Keratinocyte (primary cell): ENCODE measurements around the gene PLCH2. TPM values are rescaled to one million over a fixed set of nuclear protein-coding genes. Genes with fewer than 3 reads are reported as not detected.

ENCODE experiments used
- DNase-seq: peaks from one replicate; pipeline ENCODE4 v3.0.0-alpha.2; 2011; ENCODE audit warnings: low read depth, missing footprints, low spot score
- FAIRE-seq: peaks from 2 replicates; lab custom pipeline; 2011; peaks lifted over from hg19 to GRCh38; lab: Jason Lieb, UNC
- H2AFZ ChIP-seq: 2 replicates; pipeline ENCODE4 v1.6.0; 2012; ENCODE audit warnings: low read length, control low read depth, inconsistent platforms; ENCODE audit not compliant: control insufficient read depth
- H3K27ac ChIP-seq: 2 replicates; pipeline ENCODE4 v1.5.1; 2011; ENCODE audit warnings: low read length; ENCODE audit not compliant: control insufficient read depth, insufficient read depth
- H3K27me3 ChIP-seq: 3 replicates; pipeline ENCODE4 v1.6.0; 2011; ENCODE audit warnings: low read length; ENCODE audit not compliant: control insufficient read depth, insufficient read depth; ENCODE audit errors: extremely low read depth
- H3K36me3 ChIP-seq, 2 experiments: 2 replicates in 1 of 2; 3 replicates in 1 of 2; pipeline ENCODE4 v1.5.1; 2011; ENCODE audit warnings: low read length in 2 of 2, mild to moderate bottlenecking in 1 of 2; ENCODE audit not compliant: control insufficient read depth in 2 of 2, insufficient read depth in 2 of 2; ENCODE audit errors: extremely low read depth in 1 of 2
- H3K4me1 ChIP-seq: 3 replicates; pipeline ENCODE4 v1.5.1; 2011; ENCODE audit warnings: low read length; ENCODE audit not compliant: control insufficient read depth, insufficient read depth; ENCODE audit errors: extremely low read depth
- H3K4me2 ChIP-seq: 3 replicates; pipeline ENCODE4 v1.6.0; 2011; ENCODE audit warnings: low read depth, low read length; ENCODE audit not compliant: control insufficient read depth, insufficient read depth; ENCODE audit errors: extremely low read depth
- H3K4me3 ChIP-seq, 3 experiments: fragments of 200-600 bp in 1 of 3; sonication (generic) in 1 of 3; 2 replicates in 2 of 3; 3 replicates in 1 of 3; pipeline ENCODE4 v1.5.1; 2011 to 2016; ENCODE audit warnings: low read length in 3 of 3, mild to moderate bottlenecking in 3 of 3, control low read depth in 2 of 3, inconsistent platforms in 1 of 3, low read depth in 1 of 3, mixed read lengths in 1 of 3, mixed run types in 1 of 3, moderate library complexity in 1 of 3; ENCODE audit not compliant: control insufficient read depth in 2 of 3, insufficient read depth in 2 of 3; ENCODE audit errors: extremely low read depth in 1 of 3
- H3K79me2 ChIP-seq: 2 replicates; pipeline ENCODE4 v1.6.0; 2012; ENCODE audit warnings: low read length; ENCODE audit not compliant: control insufficient read depth, insufficient read depth
- H3K9ac ChIP-seq: 3 replicates; pipeline ENCODE4 v1.6.0; 2011; ENCODE audit warnings: low read length; ENCODE audit not compliant: control insufficient read depth, insufficient read depth; ENCODE audit errors: extremely low read depth
- H3K9me1 ChIP-seq: 3 replicates; pipeline ENCODE4 v1.6.0; 2011; ENCODE audit warnings: low read length; ENCODE audit not compliant: control insufficient read depth, insufficient read depth; ENCODE audit errors: extremely low read depth
- H3K9me3 ChIP-seq: 2 replicates; pipeline ENCODE4 v1.5.1; 2012; ENCODE audit warnings: low read depth, low read length; ENCODE audit not compliant: control insufficient read depth
- H4K20me1 ChIP-seq: 3 replicates; pipeline ENCODE4 v1.6.0; 2011; ENCODE audit warnings: low read length; ENCODE audit not compliant: control insufficient read depth, insufficient read depth; ENCODE audit errors: extremely low read depth
- EZH2 ChIP-seq: IDR thresholded peaks from one replicate; pipeline ENCODE4 v1.6.1; 2012; ENCODE audit warnings: inconsistent platforms, mild to moderate bottlenecking, low read length, moderate library complexity
- dilution Hi-C: fragments of 300-500 bp; cut with MboI; formaldehyde crosslinking; loops from one replicate; pipeline ENCODE4 v1.7.0; 2020; ENCODE audit warnings: low sequenced_read_pairs; ENCODE audit not compliant: extremely low pct_ligation_motif_present
- polyA plus RNA-seq, 5 experiments: library from polyadenylated mRNA; depleted of rRNA in 3 of 5; stranded (reverse) in 3 of 5; stranded (forward) in 1 of 5; unstranded in 1 of 5; fragments of >200 nt; gene quantifications; 1 replicate in 1 of 5; 2 replicates in 3 of 5; 3 replicates in 1 of 5; pipeline versions ENCODE4 v1.2.1 to v1.2.3, GENCODE V29; 2011 to 2012; ENCODE audit warnings: missing spikeins in 2 of 5, low read depth in 1 of 5, low replicate concordance in 1 of 5
- TF ChIP-seq, protein P1 (sequence below), 3 experiments: IDR thresholded peaks in 1 of 3; conservative IDR thresholded peaks in 1 of 3; optimal IDR thresholded peaks in 1 of 3; 2 replicates in 2 of 3; 3 replicates in 1 of 3; pipeline versions ENCODE3 to v1.5.1; 2011; ENCODE audit warnings: low read length in 3 of 3, mild to moderate bottlenecking in 3 of 3, moderate library complexity in 2 of 3, control low read depth in 1 of 3, inconsistent platforms in 1 of 3; ENCODE audit not compliant: insufficient read depth in 2 of 3; ENCODE audit errors: extremely low read depth in 1 of 3

PLCH2 gene
- polyA plus RNA-seq, 1 donor (not counting 4 experiments of a cell fraction or from before 2014, with no cell fraction given), result 57.4 TPM

DNA sequence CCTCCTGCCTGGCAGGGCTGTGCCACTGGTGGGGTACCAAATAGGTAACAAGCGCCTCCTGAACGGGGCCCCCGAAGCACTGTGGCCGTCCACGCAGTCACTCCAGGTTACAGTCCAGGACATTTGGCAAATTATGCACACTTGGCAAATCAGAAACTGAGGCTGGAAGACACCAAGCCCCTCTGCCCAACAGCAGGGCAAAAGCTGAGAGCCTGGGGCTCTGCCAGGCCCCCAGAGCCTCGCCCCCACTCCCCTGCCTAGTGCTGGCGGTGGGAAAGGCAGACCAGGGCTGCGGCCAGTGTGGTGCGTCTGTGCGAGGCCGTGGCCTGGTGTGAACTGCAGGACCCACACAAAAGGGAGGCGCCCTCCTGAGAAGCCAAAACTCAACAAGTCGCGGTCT lies 40.9 kb downstream of the PLCH2 start:
- no peak overlapping the region for H3K9ac ChIP-seq
- H3K4me2 ChIP-seq, result no peak overlapping the region

DNA sequence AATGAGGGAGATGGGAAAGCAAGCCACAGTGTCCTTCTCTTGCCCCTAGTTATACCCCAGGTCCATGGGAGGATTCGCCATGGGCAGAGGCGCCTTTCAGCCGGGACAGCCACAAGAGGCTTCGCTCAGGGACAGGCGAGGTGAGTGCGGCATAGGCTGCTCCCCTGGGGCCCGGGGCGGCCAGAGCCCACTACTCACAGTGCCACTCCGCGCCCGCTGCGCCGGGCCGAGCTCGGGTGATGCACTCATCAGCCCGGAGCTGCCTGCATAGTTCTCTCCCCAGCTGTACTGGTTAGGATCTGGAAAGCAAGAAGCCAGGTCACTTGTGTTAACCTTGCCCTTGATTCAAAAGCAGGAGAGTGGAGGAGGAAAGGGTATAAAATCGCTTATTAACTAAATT lies 41.9 kb downstream of the PLCH2 start:
- H3K27ac ChIP-seq, result no peak overlapping the region
- H3K36me3 ChIP-seq, result peaks cover 39 to 42% of the 10 kb centered on the region in 2 experiments
- no peaks in the 10 kb centered on the region for H3K9me1 ChIP-seq
- no peaks in the 10 kb centered on the region for H3K9me3 ChIP-seq
- DNase-seq, result no peak
- no peak for TF ChIP-seq EZH2
- TF ChIP-seq, protein P1, sequence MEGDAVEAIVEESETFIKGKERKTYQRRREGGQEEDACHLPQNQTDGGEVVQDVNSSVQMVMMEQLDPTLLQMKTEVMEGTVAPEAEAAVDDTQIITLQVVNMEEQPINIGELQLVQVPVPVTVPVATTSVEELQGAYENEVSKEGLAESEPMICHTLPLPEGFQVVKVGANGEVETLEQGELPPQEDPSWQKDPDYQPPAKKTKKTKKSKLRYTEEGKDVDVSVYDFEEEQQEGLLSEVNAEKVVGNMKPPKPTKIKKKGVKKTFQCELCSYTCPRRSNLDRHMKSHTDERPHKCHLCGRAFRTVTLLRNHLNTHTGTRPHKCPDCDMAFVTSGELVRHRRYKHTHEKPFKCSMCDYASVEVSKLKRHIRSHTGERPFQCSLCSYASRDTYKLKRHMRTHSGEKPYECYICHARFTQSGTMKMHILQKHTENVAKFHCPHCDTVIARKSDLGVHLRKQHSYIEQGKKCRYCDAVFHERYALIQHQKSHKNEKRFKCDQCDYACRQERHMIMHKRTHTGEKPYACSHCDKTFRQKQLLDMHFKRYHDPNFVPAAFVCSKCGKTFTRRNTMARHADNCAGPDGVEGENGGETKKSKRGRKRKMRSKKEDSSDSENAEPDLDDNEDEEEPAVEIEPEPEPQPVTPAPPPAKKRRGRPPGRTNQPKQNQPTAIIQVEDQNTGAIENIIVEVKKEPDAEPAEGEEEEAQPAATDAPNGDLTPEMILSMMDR (optimal IDR thresholded peaks at IDR 0.05 in 1 of 3, IDR thresholded peaks at IDR 0.05 in 1 of 3, conservative IDR thresholded peaks at IDR 0.05 in 1 of 3; ENCODE audit: extremely low read depth in 1 of 3, insufficient read depth in 2 of 3, low read length in 3 of 3), result no peak
- FAIRE-seq, result no peak
- H3K4me1 ChIP-seq, result no peaks in the 10 kb centered on the region
- H3K79me2 ChIP-seq, result peaks cover 16% of the 10 kb centered on the region
- H4K20me1 ChIP-seq, result peaks cover 3% of the 10 kb centered on the region
- no peaks in the 10 kb centered on the region for H3K27me3 ChIP-seq
- dilution Hi-C loops, result no loop called here
- H3K4me2 ChIP-seq, result no peak overlapping the region
- no peak overlapping the region for H3K4me3 ChIP-seq
- no peak overlapping the region for H3K9ac ChIP-seq
- no peak overlapping the region for H2AFZ ChIP-seq

More for the DNA sequence above, 40.9 kb downstream of the PLCH2 start:
- FAIRE-seq (no peak), DNase-seq (no peak)
- H3K9me1 ChIP-seq, result no peaks in the 10 kb centered on the region
- TF ChIP-seq EZH2, result no peak
- TF ChIP-seq, protein P1 (optimal IDR thresholded peaks at IDR 0.05 in 1 of 3, IDR thresholded peaks at IDR 0.05 in 1 of 3, conservative IDR thresholded peaks at IDR 0.05 in 1 of 3; ENCODE audit: extremely low read depth in 1 of 3, insufficient read depth in 2 of 3, low read length in 3 of 3), result no peak
- no peaks in the 10 kb centered on the region for H3K4me1 ChIP-seq
- peaks cover 40 to 45% of the 10 kb centered on the region in 2 experiments for H3K36me3 ChIP-seq
- H3K9me3 ChIP-seq, result no peaks in the 10 kb centered on the region
- dilution Hi-C loops, result no loop called here
- no peaks in the 10 kb centered on the region for H3K27me3 ChIP-seq
- no peak overlapping the region for H3K27ac ChIP-seq
- H3K79me2 ChIP-seq, result peaks cover 7% of the 10 kb centered on the region
- H4K20me1 ChIP-seq, result no peaks in the 10 kb centered on the region
- no peak overlapping the region for H3K4me3 ChIP-seq
- H2AFZ ChIP-seq, result no peak overlapping the region
